Heart left ventricle (tissue), 13 donors: Measurements from ENCODE around the gene GRM8.

ENCODE experiments used
- POLR2A ChIP-seq, 2 donors: fragments of 450-650 bp; IDR thresholded peaks; one replicate each; pipeline ENCODE4 v1.6.1; 2017; ENCODE audit warnings: antibody characterized with exemption in 2 of 2, mild to moderate bottlenecking in 2 of 2, moderate library complexity in 2 of 2
- TF ChIP-seq, protein P1 (sequence below), 12 donors: fragments of 200-600 bp; sonication (generic) in 4 of 12; IDR thresholded peaks; one replicate each; pipeline versions ENCODE4 v1.5.0 to v1.8.0; 2018 to 2022; ENCODE audit warnings: antibody characterized with exemption in 12 of 12, mild to moderate bottlenecking in 5 of 12
- donor health status: ischemic (EF 13 %, LVEDD 7.1; RV severe dilation, severe dysfunction).
- donor health status: DM: no; HTN: yes; CAD: no.
- donor health status: DM: no; HTN: no; CAD: no.
- donor health status: ischemic (EF 25% LVEDD 6.9; RV normal size, moderate dysfunction).
- donor health status: ischemic (EF 25% LVEDD 5.7; RV mildly dilated, moderate dysfunction).
- donor health status: ischemic (EF 35%, LVEDD 5.7; RV mildly dilated, moderate dysfunction).
- donor health status: nonischemic (EF 11% LVEDD 7.7; RV severe dilation, severe dysfunction).
- donor health status: DM: yes; HTN: yes; CAD: no.
- donor health status: PGD.
- donor health status: ischemic (EF 29% LVEDD 5.4; RV normal size, mild dysfunction).
- donor health status: nonischemic (EF 23%, LVEDD 6.1; RV moderate dilation, normal function).

DNA sequence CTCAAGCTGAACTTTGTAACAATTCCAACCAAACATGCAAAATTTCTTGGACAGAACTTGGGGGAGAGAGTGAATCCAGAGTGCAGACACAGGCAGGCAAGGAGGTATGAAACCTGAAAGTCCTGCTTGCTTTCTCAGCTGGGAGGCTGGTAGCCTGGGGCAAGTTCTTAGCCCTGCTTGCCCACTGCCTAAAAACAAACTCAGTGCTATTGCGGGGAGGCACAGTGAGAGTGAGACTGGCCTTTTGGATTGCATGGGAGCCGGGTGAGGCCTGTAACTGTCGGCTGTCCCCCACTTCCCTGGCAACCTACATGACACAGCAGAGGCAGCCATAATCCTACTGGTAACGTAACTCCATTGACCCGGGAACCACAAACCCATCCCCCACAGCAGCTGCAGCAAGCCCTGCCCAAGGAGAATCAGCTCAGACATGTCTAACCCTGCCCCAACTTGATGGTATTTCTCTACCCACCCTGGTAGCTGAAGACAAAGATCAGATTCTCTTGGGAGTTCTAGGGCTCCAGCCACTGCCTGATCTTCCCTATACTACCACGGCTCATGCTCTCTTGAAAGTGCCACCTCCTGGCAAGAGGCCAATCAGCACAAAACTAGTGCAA lies 663.6 kb downstream of the GRM8 start:
- TF ChIP-seq, protein P1, sequence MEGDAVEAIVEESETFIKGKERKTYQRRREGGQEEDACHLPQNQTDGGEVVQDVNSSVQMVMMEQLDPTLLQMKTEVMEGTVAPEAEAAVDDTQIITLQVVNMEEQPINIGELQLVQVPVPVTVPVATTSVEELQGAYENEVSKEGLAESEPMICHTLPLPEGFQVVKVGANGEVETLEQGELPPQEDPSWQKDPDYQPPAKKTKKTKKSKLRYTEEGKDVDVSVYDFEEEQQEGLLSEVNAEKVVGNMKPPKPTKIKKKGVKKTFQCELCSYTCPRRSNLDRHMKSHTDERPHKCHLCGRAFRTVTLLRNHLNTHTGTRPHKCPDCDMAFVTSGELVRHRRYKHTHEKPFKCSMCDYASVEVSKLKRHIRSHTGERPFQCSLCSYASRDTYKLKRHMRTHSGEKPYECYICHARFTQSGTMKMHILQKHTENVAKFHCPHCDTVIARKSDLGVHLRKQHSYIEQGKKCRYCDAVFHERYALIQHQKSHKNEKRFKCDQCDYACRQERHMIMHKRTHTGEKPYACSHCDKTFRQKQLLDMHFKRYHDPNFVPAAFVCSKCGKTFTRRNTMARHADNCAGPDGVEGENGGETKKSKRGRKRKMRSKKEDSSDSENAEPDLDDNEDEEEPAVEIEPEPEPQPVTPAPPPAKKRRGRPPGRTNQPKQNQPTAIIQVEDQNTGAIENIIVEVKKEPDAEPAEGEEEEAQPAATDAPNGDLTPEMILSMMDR (IDR thresholded peaks at IDR 0.05) = no peak
- no peak for TF ChIP-seq POLR2A (IDR thresholded peaks at IDR 0.05)
